ENCODE measurements around the gene ARHGDIB. TPM values are rescaled to one million over a fixed set of nuclear protein-coding genes. Genes with fewer than 3 reads are reported as not detected.

The ARHGDIB gene
- total RNA-seq, 1 experiment from 2014 or later: 7.7 TPM

GRCh38 chr12:14992673-14993072 lies 31.3 kb upstream of the ARHGDIB start:
- ChIA-PET CTCF (interaction anchor here (1.0 to 7.3 kb wide), 4 partner anchors 147 to 807 kb away, joined by 3 to 121 read pairs (median 44); partner anchors contain the start of gene ART4), POLR2A (no interaction called here)
- H3K27ac Mint-ChIP-seq (ENCODE audit: low read depth, unreplicated experiment): no peak overlapping the region
- BruUV-seq (replicated peaks): no TSS peak
- DNase-seq (ENCODE audit: unreplicated experiment): no peak
- no peaks in the 10 kb centered on the region for H3K27me3 Mint-ChIP-seq (ENCODE audit: insufficient read depth, unreplicated experiment)
- intact Hi-C loops (cut with micrococcal nuclease): loop anchor here (10.0 kb wide), 1 partner anchor 592 kb away; no protein-coding TSS in a partner anchor
- no peaks in the 10 kb centered on the region for H3K9me3 Mint-ChIP-seq (ENCODE audit: unreplicated experiment)
- TF ChIP-seq CTCF (IDR thresholded peaks at IDR 0.05; ENCODE audit: unreplicated experiment): no peak
- no peak overlapping the region for H3K4me3 Mint-ChIP-seq (ENCODE audit: unreplicated experiment)
- peaks cover 4% of the 10 kb centered on the region for H3K4me1 Mint-ChIP-seq (ENCODE audit: insufficient read depth, unreplicated experiment)
- no peaks in the 10 kb centered on the region for H3K36me3 Mint-ChIP-seq (ENCODE audit: insufficient read depth, unreplicated experiment)

GRCh38 chr12:14991069-14991468 lies 29.7 kb upstream of the ARHGDIB start:
- no peak for DNase-seq (ENCODE audit: unreplicated experiment)
- Mint-ChIP-seq H3K4me1 (ENCODE audit: insufficient read depth, unreplicated experiment) (peaks cover 4% of the 10 kb centered on the region), H3K27ac (ENCODE audit: low read depth, unreplicated experiment) (no peak overlapping the region), H3K27me3 (ENCODE audit: insufficient read depth, unreplicated experiment) (no peaks in the 10 kb centered on the region), H3K4me3 (ENCODE audit: unreplicated experiment) (no peak overlapping the region), H3K9me3 (ENCODE audit: unreplicated experiment) (no peaks in the 10 kb centered on the region), H3K36me3 (ENCODE audit: insufficient read depth, unreplicated experiment) (no peaks in the 10 kb centered on the region)
- ChIA-PET CTCF (interaction anchor here (0.7 to 7.1 kb wide), 3 partner anchors 145 to 561 kb away, joined by 3 to 84 read pairs (median 7); no protein-coding TSS in a partner anchor), POLR2A (interaction anchor here (1.6 kb wide), 1 partner anchor 145 kb away, joined by 3 read pairs; no protein-coding TSS in a partner anchor)
- TF ChIP-seq CTCF (IDR thresholded peaks at IDR 0.05; ENCODE audit: unreplicated experiment): no peak
- intact Hi-C loops (cut with micrococcal nuclease): loop anchor here (10.0 kb wide), 1 partner anchor 594 kb away; no protein-coding TSS in a partner anchor
- no TSS peak for BruUV-seq (replicated peaks)

GRCh38 chr12:14989790-14990189 lies 28.4 kb upstream of the ARHGDIB start:
- Mint-ChIP-seq H3K4me1 (ENCODE audit: insufficient read depth, unreplicated experiment) (peaks cover 4% of the 10 kb centered on the region), H3K27me3 (ENCODE audit: insufficient read depth, unreplicated experiment) (no peaks in the 10 kb centered on the region), H3K27ac (ENCODE audit: low read depth, unreplicated experiment) (no peak overlapping the region), H3K9me3 (ENCODE audit: unreplicated experiment) (no peaks in the 10 kb centered on the region), H3K4me3 (ENCODE audit: unreplicated experiment) (no peak overlapping the region), H3K36me3 (ENCODE audit: insufficient read depth, unreplicated experiment) (no peaks in the 10 kb centered on the region)
- no TSS peak for BruUV-seq (replicated peaks)
- no peak for DNase-seq (ENCODE audit: unreplicated experiment)
- ChIA-PET POLR2A (no interaction called here), CTCF (interaction anchor here (0.6 to 7.1 kb wide), 5 partner anchors 11 to 179 kb away, joined by 4 to 84 read pairs (median 5); no protein-coding TSS in a partner anchor)
- intact Hi-C loops (cut with micrococcal nuclease): loop anchor here (10.0 kb wide), 1 partner anchor 595 kb away; no protein-coding TSS in a partner anchor
- no peak for TF ChIP-seq CTCF (IDR thresholded peaks at IDR 0.05; ENCODE audit: unreplicated experiment)

GRCh38 chr12:14988035-14988434 lies 26.6 kb upstream of the ARHGDIB start:
- BruUV-seq (replicated peaks): no TSS peak
- no peak for DNase-seq (ENCODE audit: unreplicated experiment)
- Mint-ChIP-seq H3K9me3 (ENCODE audit: unreplicated experiment) (no peaks in the 10 kb centered on the region), H3K36me3 (ENCODE audit: insufficient read depth, unreplicated experiment) (no peaks in the 10 kb centered on the region), H3K4me3 (ENCODE audit: unreplicated experiment) (no peak overlapping the region), H3K27me3 (ENCODE audit: insufficient read depth, unreplicated experiment) (no peaks in the 10 kb centered on the region), H3K4me1 (ENCODE audit: insufficient read depth, unreplicated experiment) (no peaks in the 10 kb centered on the region), H3K27ac (ENCODE audit: low read depth, unreplicated experiment) (no peak overlapping the region)
- CTCF ChIA-PET: no interaction called here
- POLR2A ChIA-PET: interaction anchor here (1.1 kb wide), 1 partner anchor 175 kb away, joined by 4 read pairs; no protein-coding TSS in a partner anchor
- TF ChIP-seq CTCF (IDR thresholded peaks at IDR 0.05; ENCODE audit: unreplicated experiment): no peak
- intact Hi-C loops (cut with micrococcal nuclease): no loop called here

Data from MCF 10A (cell line).